D721Med (cell line): ENCODE results near the gene PSG2.
"Not testable (repeated sequence)": the region's sequence is repeated elsewhere in the genome, so short reads cannot be mapped to it uniquely, and the experiment has no call there.

Experiments used
- DNase-seq: peaks from one replicate; pipeline ENCODE4 v3.0.0; 2011; ENCODE audit warnings: low spot score; ENCODE audit not compliant: insufficient read length
- FAIRE-seq: peaks from 2 replicates; lab custom pipeline; 2011; peaks lifted over from hg19 to GRCh38; lab: Jason Lieb, UNC
- TF ChIP-seq, protein P1 (sequence below): IDR thresholded peaks from 2 replicates; pipeline ENCODE4 v1.5.1; 2012; ENCODE audit warnings: mild to moderate bottlenecking, control low read depth; ENCODE audit not compliant: insufficient read depth; ENCODE audit errors: missing control alignments

The PSG2 gene

DNA sequence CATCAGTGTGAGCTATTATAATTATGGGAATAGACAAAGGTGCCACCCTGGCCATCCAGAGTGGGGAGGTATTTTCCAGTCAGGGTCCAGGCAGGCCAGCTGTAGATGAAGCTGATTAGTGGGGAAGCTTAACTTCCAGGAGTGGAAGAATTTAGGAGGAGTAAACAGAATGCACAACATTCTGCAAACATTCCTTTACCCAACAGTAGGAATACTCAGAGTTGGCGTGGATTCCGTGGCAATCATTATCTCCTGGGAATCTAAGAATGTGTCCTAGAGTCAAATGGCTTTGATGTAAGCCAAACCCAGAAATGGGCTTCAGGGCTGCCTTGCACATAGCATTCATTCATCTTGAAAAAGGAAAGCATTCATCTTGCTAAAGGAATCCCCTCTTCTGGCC is 23.0 kb downstream of the PSG2 start:
- not testable (repeated sequence) for DNase-seq

DNA sequence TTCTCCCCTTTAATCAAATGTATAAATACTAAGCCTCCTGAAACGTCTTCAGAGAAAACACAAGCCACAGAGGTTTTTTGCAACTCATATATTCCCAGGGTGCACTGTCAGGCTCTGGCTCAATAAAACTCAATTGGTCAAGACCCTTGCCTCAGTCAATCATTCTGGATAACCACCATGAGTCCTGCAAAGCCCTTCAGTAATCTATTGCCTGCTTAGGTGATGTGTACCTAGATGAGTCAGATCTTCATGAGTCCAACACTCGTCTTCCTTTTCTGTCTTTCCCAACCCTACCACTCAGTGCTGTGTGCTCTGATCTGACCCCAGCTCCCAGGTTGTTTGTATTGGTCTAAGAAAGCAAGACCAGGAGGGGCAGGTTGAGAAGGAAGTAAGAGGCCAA is 24.1 kb downstream of the PSG2 start:
- not testable (repeated sequence) for FAIRE-seq

More for the DNA sequence above, 23.0 kb downstream of the PSG2 start:
- not testable (repeated sequence) for FAIRE-seq

GRCh38 chr19:43047966-43048365 is 34.5 kb downstream of the PSG2 start:
- not testable (repeated sequence) for DNase-seq, FAIRE-seq

More for the DNA sequence above, 24.1 kb downstream of the PSG2 start:
- DNase-seq = not testable (repeated sequence)

GRCh38 chr19:43046578-43046977 is 35.9 kb downstream of the PSG2 start:
- FAIRE-seq = not testable (repeated sequence)

DNA sequence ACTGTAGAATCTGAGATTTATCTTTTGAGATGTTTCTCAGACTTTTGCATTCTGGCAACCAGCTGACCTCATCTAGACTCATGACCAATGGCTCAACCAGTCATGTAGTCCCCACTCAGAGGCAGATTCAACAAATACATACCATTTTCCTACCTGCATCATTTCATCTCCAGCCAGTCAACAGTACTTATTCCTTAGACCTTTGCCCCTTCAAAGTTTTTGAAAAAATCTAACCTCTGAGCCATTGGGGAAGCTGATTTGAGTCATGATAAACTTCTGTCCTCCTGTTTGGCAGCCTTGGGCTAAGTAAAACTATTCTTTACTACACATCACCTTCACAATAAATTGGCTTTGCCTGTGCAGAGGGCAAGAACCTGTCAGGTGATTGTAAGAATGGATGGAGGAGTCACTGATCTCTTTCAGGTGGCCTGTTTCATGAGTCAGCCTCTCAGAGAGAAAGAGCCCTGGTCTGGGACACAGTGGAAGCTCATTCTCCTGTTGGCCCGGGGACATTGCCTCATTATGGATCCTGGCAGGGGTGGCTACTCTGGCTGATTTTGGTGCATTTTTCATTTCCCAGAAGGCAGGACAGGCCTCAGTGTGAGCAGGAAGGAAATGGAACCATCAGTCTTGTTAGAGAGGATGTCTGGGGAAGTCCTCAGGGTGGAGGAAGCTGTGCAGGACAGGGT is 38.9 kb downstream of the PSG2 start:
- not testable (repeated sequence) for DNase-seq, FAIRE-seq

More at GRCh38 chr19:43046578-43046977, 35.9 kb downstream of the PSG2 start:
- DNase-seq = not testable (repeated sequence)

GRCh38 chr19:43031645-43032044 is 50.9 kb downstream of the PSG2 start:
- not testable (repeated sequence) for DNase-seq, FAIRE-seq
- TF ChIP-seq, protein P1, sequence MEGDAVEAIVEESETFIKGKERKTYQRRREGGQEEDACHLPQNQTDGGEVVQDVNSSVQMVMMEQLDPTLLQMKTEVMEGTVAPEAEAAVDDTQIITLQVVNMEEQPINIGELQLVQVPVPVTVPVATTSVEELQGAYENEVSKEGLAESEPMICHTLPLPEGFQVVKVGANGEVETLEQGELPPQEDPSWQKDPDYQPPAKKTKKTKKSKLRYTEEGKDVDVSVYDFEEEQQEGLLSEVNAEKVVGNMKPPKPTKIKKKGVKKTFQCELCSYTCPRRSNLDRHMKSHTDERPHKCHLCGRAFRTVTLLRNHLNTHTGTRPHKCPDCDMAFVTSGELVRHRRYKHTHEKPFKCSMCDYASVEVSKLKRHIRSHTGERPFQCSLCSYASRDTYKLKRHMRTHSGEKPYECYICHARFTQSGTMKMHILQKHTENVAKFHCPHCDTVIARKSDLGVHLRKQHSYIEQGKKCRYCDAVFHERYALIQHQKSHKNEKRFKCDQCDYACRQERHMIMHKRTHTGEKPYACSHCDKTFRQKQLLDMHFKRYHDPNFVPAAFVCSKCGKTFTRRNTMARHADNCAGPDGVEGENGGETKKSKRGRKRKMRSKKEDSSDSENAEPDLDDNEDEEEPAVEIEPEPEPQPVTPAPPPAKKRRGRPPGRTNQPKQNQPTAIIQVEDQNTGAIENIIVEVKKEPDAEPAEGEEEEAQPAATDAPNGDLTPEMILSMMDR = peak; percentile 28

- FAIRE-seq (no peak), DNase-seq (no peak)
- TF ChIP-seq, protein P1 = no peak
These were observed 53.6 kb downstream of the PSG2 start for GRCh38 chr19:43028866-43029265.

- not testable (repeated sequence) for FAIRE-seq, DNase-seq
- TF ChIP-seq, protein P1 = peak; percentile 36
These were observed 54.5 kb downstream of the PSG2 start for GRCh38 chr19:43027985-43028384.

DNA sequence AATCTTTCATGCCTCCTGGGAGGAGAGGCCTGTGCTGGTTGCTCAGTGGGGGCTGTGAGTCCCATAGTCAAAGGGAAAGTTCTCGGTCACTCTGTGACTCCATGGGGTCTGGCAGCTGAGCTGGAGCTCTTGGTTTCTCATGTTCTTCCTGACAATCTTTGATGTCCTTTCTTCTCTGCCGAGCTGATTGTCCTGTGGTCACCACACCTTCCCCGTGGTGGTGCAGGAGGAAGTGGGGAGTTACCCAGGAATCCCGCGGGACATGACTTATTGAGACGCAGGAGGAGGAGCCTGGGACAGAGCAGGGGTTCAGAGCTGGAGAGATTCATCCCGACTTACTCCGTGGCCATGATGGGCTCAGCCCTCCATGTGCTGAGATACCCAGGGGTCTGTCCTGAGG is 55.4 kb downstream of the PSG2 start:
- FAIRE-seq, DNase-seq: not testable (repeated sequence)

GRCh38 chr19:43026369-43026768 is 56.1 kb downstream of the PSG2 start, which contains the start of gene PSG11:
PSG11 (minus strand) TSS chr19:43026469; CDS start chr19:43026372, 97 bp downstream.
- DNase-seq, FAIRE-seq: not testable (repeated sequence)

- not testable (repeated sequence) for FAIRE-seq, DNase-seq
These were observed 60.4 kb downstream of the PSG2 start for GRCh38 chr19:43022098-43022497.

DNA sequence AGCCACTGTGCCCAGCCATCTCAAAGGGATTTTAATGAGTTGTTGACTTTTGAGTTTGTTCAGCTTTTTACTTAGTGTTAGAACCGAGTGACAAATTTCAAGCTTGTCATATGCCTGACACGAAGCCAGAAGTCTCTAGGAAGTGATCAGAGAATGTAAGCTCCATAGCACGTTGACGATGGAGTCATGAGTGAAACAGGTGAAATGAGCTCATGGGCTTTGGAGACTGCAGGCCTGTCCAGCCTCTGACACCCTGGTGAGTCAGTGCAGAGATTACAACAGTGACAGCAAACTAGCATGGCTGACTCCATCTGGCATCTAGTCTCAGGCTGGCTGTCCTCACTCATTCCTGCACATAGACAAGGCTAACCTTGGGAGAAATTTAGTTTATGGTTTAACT is 60.9 kb downstream of the PSG2 start:
- DNase-seq, FAIRE-seq: not testable (repeated sequence)

GRCh38 chr19:43019588-43019987 is 62.9 kb downstream of the PSG2 start:
- not testable (repeated sequence) for DNase-seq, FAIRE-seq
